ENCODE data around the gene PPM1G.

Gene PPM1G

GRCh38 chr2:27336173-27336572 lies 73.2 kb downstream of the PPM1G start:
- DNase-seq (ENCODE audit: low read depth in 1 of 2, low spot score in 1 of 2), result no peak

- DNase-seq (ENCODE audit: low read depth in 1 of 2, low spot score in 1 of 2), result no peak
These were observed 74.1 kb downstream of the PPM1G start for GRCh38 chr2:27335311-27335710.
